HG03175 (cell line): Measurements from ENCODE around the gene TLCD4.
A peak's percentile ranks its signal among the peaks of the same experiment; 100 is the strongest.
"Not testable (repeated sequence)": the region's sequence is repeated elsewhere in the genome, so short reads cannot be mapped to it uniquely, and the experiment has no call there.

ENCODE experiments used
- ATAC-seq: cut with Tn5 transposase; IDR thresholded peaks from one replicate; pipeline ENCODE4 v1.9.1; 2021; ENCODE audit warnings: mild to moderate bottlenecking, moderate library complexity; ENCODE audit not compliant: unreplicated experiment

TLCD4 gene

DNA sequence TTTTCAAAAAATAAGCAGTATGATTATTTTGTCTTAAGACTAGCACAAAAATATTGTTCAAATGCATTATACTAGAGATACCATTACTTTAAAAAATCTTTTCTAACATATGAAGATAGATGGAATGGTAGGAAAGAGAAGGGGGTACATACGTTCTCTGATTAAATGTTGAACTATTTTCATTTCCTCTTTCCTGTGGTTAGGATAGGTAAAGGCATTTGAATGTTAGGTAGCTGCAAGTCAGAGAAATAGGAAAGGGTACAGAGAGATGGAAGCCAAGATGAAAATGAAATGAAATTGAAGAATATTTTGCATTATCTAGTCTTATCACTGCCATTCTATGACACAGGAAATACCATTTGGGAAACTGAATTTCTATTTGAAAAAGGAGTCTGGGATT, 28.3 kb downstream of the TLCD4 start:
- no peak for ATAC-seq

DNA sequence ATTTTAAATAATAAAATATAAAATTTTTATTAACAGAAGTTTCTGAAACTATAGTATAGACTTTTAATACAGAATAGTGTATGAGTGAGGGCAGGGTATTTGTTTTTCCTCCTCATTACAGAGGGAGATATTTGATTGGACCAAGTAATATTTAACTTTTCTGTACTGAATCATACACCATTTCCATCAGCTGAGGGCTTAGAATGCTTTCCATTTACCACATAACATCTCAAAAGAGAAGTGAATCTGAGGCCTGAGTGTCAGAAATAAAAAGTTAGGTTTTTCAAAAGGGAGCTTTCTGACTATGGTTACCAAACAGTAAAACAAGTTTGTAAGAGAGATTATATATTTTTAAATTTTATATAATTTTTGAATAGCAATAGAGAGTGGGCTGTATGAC, 29.5 kb downstream of the TLCD4 start:
- ATAC-seq, result peak; percentile 79

GRCh38 chr1:95154096-95154495, 36.9 kb downstream of the TLCD4 start:
- ATAC-seq, result no peak

DNA sequence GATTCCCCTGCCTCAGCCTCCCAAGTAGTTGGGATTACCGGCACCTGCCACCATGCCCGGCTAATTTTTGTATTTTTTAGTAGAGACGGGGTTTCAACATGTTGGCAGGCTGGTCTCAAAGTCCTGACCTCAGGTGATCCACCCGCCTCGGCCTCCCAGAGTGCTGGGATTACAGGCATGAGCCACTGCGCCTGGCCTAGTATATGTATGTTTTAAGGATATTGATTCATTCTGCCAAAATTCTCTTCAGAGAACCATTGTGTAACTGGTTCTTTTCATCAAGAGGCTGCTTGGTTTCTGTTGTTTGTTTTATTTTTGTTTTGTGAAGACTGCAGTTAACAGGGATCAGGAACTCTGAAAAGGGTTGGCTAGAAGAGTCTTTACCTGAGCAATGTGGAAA, 48.4 kb downstream of the TLCD4 start:
- not testable (repeated sequence) for ATAC-seq
